ENCODE data around the gene CCDC112.

Gene CCDC112

DNA sequence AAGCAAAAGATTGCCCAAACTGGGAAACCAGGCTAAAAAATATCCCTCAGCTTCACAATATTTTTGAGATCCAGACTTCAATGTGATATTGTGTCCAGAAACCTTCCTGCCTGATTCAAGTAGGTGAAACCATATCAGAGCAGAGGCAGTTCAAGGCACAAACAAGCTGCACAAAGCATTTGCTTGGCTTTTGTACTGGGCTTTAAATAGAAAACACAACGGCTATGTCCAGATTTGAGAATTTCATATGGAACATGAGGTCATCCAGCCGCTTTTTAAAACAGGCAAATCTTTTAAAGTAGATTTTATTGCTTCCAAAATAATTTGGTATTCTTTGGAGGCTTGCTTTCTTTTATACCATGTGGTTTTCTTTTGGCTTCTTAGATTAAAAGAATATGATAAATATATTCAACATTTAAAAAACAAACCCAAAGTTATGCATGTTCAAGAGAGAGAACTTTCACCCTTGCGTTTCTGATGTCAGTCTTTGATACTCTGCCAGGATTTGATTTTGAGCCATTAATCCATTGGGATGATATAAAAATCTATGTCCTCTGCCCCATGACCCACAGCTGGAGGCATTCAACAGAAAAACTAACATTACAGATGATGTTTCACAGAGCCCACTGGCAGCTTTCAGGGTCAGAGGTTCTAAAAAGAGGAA lies 29.0 kb upstream of the CCDC112 start:
- no peak overlapping the region for H3K27ac Mint-ChIP-seq
- H3K36me3 Mint-ChIP-seq: no peaks in the 10 kb centered on the region
- no peak for ATAC-seq
- H3K4me3 Mint-ChIP-seq: no peak overlapping the region
- H3K9me3 Mint-ChIP-seq: no peaks in the 10 kb centered on the region
- H3K4me1 Mint-ChIP-seq: peaks cover 30% of the 10 kb centered on the region
- no peaks in the 10 kb centered on the region for H3K27me3 Mint-ChIP-seq

DNA sequence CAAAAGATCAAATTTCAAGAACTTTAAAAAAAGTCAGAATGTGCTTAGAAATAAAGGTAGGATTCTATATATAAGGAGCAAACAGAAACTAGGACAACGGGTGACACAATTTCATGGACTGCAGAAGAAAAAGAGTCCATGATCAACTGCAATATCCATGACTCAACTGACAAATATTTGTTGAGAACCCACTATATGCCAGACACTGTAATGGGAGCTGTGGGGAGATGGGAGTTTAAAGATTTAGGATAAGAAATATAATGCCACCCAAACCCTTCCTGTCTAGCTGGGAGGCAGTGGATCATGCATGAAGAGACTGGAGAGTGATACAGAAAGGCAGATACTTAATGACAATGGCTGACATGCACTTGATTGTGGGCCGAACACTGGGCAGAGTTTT lies 27.6 kb upstream of the CCDC112 start:
- no peak overlapping the region for H3K27ac Mint-ChIP-seq
- H3K9me3 Mint-ChIP-seq: no peaks in the 10 kb centered on the region
- no peaks in the 10 kb centered on the region for H3K27me3 Mint-ChIP-seq
- no peak overlapping the region for H3K4me3 Mint-ChIP-seq
- no peaks in the 10 kb centered on the region for H3K36me3 Mint-ChIP-seq
- peaks cover 15% of the 10 kb centered on the region for H3K4me1 Mint-ChIP-seq
- no peak for ATAC-seq

DNA sequence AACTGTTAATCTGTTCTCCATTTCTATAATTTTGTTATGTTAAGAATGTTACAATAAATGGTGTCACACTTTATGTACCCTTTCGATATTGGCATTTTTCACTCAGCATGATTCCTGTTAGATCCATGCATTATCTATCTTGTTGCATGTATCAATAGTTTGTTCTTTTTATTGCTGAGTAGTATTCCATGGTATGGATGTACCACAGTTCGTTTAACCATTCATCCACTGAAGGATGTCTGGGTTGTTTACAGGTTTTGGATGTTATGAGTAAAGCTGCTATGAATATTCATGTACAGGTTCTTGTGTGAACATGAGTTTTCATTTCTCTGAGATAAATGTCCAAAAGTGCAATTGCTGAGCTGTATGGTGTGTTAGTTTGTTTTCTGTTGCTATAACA lies 26.3 kb upstream of the CCDC112 start:
- no peaks in the 10 kb centered on the region for H3K27me3 Mint-ChIP-seq
- no peaks in the 10 kb centered on the region for H3K9me3 Mint-ChIP-seq
- no peak for ATAC-seq

DNA sequence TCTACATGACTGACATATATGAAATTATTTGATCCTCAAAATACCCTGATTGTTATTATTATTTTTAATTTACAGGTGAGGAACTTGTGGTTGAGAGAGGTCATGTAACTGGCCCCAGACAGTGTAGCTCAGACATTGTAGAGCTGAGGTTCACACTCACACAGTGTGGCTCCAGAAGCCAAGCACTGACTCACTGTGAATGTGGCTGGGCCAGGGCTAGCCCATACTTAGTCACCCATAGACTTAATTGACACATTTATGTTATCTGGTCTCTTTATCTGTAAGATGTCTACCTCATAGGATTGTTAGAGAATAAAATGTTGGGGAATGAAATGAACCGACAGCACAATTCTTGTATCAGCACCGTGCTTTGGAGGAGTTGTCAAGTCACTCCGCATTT lies 24.9 kb upstream of the CCDC112 start:
- no peaks in the 10 kb centered on the region for H3K4me1 Mint-ChIP-seq
- ATAC-seq: no peak
- no peaks in the 10 kb centered on the region for H3K36me3 Mint-ChIP-seq
- H3K27ac Mint-ChIP-seq: no peak overlapping the region
- no peaks in the 10 kb centered on the region for H3K27me3 Mint-ChIP-seq
- no peak overlapping the region for H3K4me3 Mint-ChIP-seq
- no peaks in the 10 kb centered on the region for H3K9me3 Mint-ChIP-seq

More for the DNA sequence above, 26.3 kb upstream of the CCDC112 start:
- Mint-ChIP-seq H3K4me3 (no peak overlapping the region), H3K36me3 (no peaks in the 10 kb centered on the region), H3K27ac (no peak overlapping the region), H3K4me1 (peaks cover 3% of the 10 kb centered on the region)

DNA sequence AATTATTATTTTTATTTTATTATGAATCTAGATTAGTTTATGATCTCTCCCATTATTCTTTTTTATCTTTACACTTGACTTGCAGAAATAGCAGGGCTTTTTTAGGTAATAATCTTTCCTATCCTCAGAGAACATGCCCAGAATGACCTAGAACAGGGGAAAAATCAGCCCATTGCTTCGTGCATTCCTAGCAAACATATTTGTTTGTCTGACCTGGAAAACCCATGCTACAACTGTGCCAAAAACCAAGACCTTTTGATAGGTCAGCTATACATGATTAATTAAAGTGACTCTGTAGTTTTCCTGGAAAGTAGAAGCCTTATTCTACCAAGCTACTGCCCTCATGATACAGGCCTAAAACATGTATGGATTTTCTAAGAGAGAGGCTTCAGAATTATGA lies 24.1 kb upstream of the CCDC112 start:
- no peaks in the 10 kb centered on the region for H3K4me1 Mint-ChIP-seq
- no peak overlapping the region for H3K4me3 Mint-ChIP-seq
- ATAC-seq: no peak
- H3K9me3 Mint-ChIP-seq: no peaks in the 10 kb centered on the region
- no peaks in the 10 kb centered on the region for H3K36me3 Mint-ChIP-seq
- H3K27me3 Mint-ChIP-seq: no peaks in the 10 kb centered on the region
- no peak overlapping the region for H3K27ac Mint-ChIP-seq

DNA sequence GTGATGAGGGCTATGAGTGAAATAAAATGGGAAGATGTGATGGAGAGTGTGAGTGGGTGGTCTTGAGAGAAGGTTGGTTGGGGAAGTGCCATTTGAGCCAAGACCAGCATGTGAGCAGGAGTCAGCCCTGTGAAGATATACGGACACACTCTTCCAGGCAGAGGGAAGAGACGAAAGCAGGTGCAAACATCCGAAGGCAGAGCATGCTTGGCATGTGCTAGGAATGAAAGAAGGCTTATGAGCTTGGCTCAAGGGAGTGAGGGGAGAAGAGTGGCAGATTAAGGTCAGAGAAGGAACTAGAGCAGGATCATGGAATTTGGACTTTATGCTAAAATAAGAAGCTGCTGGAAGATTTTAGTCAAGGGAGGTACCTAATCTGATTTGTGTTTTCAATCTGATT lies 23.6 kb upstream of the CCDC112 start:
- no peaks in the 10 kb centered on the region for H3K9me3 Mint-ChIP-seq
- no peaks in the 10 kb centered on the region for H3K36me3 Mint-ChIP-seq
- no peaks in the 10 kb centered on the region for H3K27me3 Mint-ChIP-seq
- no peak overlapping the region for H3K4me3 Mint-ChIP-seq
- H3K4me1 Mint-ChIP-seq: no peaks in the 10 kb centered on the region
- no peak for ATAC-seq
- no peak overlapping the region for H3K27ac Mint-ChIP-seq

DNA sequence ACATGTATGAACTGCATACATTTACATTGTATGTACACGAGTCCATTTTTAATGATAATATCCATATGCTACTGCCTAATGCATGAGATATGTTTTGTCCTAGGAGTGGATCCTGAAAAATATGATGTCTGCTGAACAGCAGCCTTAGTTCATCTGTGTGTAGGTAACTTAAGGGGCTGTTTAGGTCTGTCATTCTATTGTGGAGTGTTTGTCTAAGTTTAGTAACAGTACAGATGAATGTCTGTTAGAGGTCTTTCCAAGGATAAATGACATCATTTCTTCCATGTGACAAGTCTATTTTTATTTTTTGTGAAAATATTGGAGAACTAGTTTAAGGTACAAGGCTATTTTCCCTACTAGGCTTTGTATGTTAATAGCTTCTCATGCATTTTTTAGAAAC lies 22.6 kb upstream of the CCDC112 start:
- Mint-ChIP-seq H3K9me3 (no peaks in the 10 kb centered on the region), H3K4me1 (no peaks in the 10 kb centered on the region), H3K36me3 (no peaks in the 10 kb centered on the region), H3K27me3 (no peaks in the 10 kb centered on the region), H3K4me3 (no peak overlapping the region), H3K27ac (no peak overlapping the region)
- no peak for ATAC-seq

DNA sequence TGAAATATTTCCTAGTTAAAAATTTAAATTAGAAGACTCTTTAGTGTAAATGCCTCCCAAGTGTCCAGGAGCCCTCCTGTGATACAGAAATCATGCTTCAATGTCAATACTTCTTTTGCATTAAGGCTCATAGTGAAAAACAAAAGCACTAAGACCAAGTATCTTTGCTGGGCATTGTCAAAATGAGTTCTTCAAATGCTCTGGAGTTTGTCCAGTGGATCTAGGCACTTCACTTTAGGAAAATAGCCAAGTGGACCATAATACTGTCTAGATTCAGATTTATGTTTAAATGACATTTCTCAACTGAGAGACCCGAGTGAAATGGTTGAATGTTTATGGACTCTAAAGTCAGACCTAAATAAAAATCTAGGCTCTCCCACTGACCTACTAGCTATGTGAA lies 21.3 kb upstream of the CCDC112 start:
- Mint-ChIP-seq H3K36me3 (no peaks in the 10 kb centered on the region), H3K27ac (no peak overlapping the region), H3K4me3 (no peak overlapping the region), H3K4me1 (no peaks in the 10 kb centered on the region), H3K27me3 (no peaks in the 10 kb centered on the region), H3K9me3 (no peaks in the 10 kb centered on the region)
- ATAC-seq: no peak

DNA sequence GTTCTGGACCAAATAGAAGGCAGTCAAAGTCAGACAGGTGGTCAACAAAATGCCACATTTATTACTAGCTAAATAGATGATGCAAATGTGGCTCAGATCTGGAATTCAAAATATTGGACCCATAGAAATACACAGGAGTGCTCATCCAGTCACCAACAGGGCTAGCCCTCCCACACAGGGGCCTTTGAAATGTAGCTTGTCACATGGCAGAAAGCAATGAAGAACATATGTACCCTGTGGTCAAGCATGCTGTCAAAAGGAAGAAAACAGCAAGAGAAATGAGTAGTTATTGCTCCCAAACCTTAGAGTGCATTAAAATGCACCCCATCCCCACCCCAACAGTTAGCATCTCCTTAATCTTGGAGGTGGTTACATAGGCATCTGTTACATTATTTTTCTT lies 20.9 kb upstream of the CCDC112 start:
- no peaks in the 10 kb centered on the region for H3K4me1 Mint-ChIP-seq
- no peak overlapping the region for H3K27ac Mint-ChIP-seq
- no peaks in the 10 kb centered on the region for H3K27me3 Mint-ChIP-seq
- no peak overlapping the region for H3K4me3 Mint-ChIP-seq
- ATAC-seq: no peak
- H3K36me3 Mint-ChIP-seq: no peaks in the 10 kb centered on the region
- no peaks in the 10 kb centered on the region for H3K9me3 Mint-ChIP-seq

DNA sequence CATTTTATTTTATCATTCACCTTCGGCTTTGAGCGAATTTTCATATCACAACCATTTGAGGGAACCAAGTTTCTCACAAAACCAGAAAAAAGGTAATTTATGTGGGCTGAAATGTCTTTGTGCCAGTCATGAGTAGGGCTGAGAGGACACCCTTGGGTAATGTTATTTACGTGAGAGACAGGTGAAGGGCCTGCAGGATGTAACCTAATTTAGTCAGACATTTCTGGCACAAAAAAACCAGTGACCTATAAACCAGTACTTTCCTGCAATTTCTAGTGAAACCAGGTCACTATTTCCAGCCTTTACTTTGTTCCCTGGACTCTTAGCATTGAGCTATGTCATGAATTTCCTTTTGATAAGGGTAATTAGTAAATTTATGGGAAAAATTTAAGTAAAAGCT lies 17.2 kb upstream of the CCDC112 start:
- Mint-ChIP-seq H3K27ac (no peak overlapping the region), H3K4me1 (no peaks in the 10 kb centered on the region), H3K4me3 (no peak overlapping the region), H3K36me3 (no peaks in the 10 kb centered on the region), H3K9me3 (no peaks in the 10 kb centered on the region), H3K27me3 (no peaks in the 10 kb centered on the region)
- no peak for ATAC-seq

DNA sequence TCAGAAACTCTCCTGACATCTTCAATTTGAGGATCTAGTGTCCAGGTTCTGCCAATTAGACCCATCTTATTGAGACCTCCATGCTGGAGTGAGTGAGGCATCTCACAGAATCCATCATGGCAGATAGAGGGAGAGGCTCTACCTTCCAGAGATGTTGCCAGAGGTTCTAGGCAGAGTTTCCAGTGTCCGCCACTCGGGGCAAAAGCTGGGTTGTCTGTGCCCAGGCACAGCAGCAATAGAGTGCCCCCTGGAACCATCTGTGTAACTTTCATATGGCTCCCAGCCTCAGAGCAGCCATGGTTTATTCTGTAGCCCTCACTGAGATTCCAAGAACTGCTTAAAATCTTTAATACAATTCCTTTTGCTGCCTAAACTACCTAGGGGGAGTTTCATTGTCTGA lies 16.6 kb upstream of the CCDC112 start:
- H3K4me1 Mint-ChIP-seq: no peaks in the 10 kb centered on the region
- H3K4me3 Mint-ChIP-seq: no peak overlapping the region
- no peaks in the 10 kb centered on the region for H3K9me3 Mint-ChIP-seq
- ATAC-seq: no peak
- H3K36me3 Mint-ChIP-seq: no peaks in the 10 kb centered on the region
- no peak overlapping the region for H3K27ac Mint-ChIP-seq
- H3K27me3 Mint-ChIP-seq: no peaks in the 10 kb centered on the region

DNA sequence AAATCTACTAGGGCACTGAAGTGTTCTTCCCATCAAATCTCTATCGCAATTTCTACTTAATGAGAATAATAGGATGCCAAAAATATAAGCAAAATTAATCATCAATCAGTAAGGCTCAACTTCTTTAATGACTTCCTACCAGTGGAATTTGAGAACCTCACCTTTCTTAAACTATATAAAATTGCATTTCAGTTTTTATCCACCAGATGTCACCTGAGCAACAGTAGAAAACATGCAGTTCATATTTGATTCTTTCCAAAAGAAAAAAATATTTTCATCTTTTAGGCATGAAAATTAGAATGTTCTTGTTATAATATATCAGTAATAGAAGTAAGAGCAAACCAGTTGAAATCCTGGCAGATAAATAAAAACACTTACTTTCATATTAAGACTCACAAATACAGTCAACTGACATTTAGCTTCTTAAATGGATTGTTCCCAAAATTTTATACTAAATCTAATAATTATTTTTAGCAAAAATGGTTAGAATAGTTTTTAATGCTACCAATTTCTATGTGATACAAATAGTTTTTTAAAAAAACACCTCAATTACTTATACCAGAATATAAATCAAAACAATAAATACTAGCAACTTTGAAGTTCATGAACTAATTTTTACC lies 13.4 kb upstream of the CCDC112 start:
- H3K27ac Mint-ChIP-seq: no peak overlapping the region
- H3K9me3 Mint-ChIP-seq: no peaks in the 10 kb centered on the region
- no peak overlapping the region for H3K4me3 Mint-ChIP-seq
- H3K4me1 Mint-ChIP-seq: no peaks in the 10 kb centered on the region
- H3K27me3 Mint-ChIP-seq: no peaks in the 10 kb centered on the region
- no peak for ATAC-seq
- H3K36me3 Mint-ChIP-seq: no peaks in the 10 kb centered on the region

DNA sequence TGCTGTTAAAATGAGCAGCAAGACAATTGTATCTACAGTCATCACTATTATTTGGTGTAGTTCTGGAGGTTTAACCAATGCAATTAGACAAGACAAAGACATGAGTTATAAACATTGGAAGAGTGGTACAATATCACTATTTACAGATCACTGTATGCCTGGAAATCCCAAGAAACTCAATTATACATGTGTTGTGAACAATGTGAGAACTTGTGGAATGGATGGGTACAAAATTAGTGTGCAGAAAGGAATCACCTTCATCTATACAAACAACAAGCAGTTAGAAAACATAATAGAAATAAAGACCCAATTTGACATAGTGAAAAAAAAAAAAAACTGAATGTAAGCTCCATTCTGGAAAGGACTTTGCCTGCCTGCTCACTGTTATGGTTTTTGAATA lies 12.4 kb upstream of the CCDC112 start:
- ATAC-seq: no peak
- Mint-ChIP-seq H3K27ac (no peak overlapping the region), H3K9me3 (no peaks in the 10 kb centered on the region), H3K27me3 (no peaks in the 10 kb centered on the region), H3K4me1 (no peaks in the 10 kb centered on the region), H3K4me3 (no peak overlapping the region), H3K36me3 (no peaks in the 10 kb centered on the region)

DNA sequence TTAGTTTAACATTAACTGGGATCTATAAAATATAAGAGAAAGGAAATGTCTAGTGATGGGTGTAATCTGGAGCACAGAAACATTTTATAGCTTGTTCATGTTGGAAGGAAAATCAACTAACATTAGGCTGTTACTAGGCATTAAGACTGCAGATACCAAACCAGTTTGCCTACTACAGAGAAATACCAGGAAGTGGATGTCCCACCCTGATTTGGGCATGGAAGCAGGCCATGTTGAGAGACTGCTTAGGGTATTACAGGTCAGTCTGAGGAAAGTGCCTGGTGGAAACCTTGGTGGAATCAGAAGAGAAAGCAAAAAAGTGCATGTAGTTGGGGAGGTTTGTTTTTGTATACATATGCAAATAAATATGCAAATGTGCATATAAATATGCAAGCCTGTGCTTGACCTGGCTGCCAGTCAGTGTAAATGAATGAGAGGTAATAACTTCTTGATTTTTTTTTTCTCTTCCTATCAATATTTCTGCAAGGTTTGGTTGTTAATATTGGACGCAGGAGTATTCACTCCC lies 9.6 kb upstream of the CCDC112 start:
- H3K27me3 Mint-ChIP-seq: no peaks in the 10 kb centered on the region
- no peaks in the 10 kb centered on the region for H3K9me3 Mint-ChIP-seq
- ATAC-seq: no peak
- no peaks in the 10 kb centered on the region for H3K4me1 Mint-ChIP-seq
- no peaks in the 10 kb centered on the region for H3K36me3 Mint-ChIP-seq
- H3K27ac Mint-ChIP-seq: no peak overlapping the region
- no peak overlapping the region for H3K4me3 Mint-ChIP-seq

DNA sequence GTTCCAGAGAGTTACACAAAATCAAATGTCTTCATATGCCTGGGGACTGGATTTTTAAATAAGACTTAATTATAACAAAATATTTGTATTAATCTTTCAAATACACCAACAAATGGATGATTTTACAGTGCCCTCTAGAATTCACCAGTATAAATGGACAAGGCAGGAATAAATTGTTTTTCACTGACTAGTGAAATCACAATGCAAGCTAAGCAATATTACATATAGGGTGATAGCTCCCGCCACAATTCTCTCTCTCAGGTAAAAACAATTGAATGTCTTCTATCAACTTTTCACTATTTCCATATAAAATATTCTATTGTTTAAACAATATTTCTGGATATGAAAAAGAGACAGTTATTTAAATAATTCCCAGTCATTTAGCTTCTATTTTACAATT lies 8.0 kb upstream of the CCDC112 start:
- Mint-ChIP-seq H3K9me3 (no peaks in the 10 kb centered on the region), H3K27me3 (no peaks in the 10 kb centered on the region), H3K27ac (no peak overlapping the region), H3K4me3 (no peak overlapping the region), H3K36me3 (no peaks in the 10 kb centered on the region), H3K4me1 (no peaks in the 10 kb centered on the region)
- no peak for ATAC-seq

DNA sequence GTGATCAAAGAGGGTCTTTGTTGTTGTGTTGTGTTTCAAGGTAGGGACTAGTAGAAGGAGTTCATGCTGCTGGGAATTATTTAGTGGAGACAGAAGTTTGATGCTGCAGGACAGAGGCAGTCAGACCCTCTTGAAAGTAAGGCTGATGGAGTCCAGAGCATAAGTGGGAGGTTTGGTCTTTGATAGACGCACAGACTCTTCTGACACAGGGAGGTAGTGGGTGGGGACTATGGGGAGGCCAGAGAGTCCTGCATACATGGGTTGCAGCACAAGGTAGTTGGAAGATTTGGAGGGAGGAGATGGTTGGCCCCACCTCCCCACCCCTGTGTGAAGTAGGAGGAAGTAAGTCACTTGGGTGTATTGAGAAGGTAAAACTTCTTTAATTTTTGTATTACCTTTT lies 2.4 kb upstream of the CCDC112 start:
- no peak for ATAC-seq
- no peaks in the 10 kb centered on the region for H3K9me3 Mint-ChIP-seq

More for the DNA sequence above, 2.4 kb upstream of the CCDC112 start:
- Mint-ChIP-seq H3K4me3 (no peak overlapping the region), H3K27ac (no peak overlapping the region), H3K27me3 (no peaks in the 10 kb centered on the region), H3K4me1 (peaks cover 13% of the 10 kb centered on the region), H3K36me3 (no peaks in the 10 kb centered on the region)

Data from stimulated activated memory B cell treated with anti-CD40 and anti-IgM and Interleukin-4, amounts not matched to agents 10 μg/mL and 1 μg/mL and 100 μg/mL, for 72 hours (primary cell).